ENCODE measurements around the gene TMEM175. TPM values are rescaled to one million over a fixed set of nuclear protein-coding genes. Genes with fewer than 3 reads are reported as not detected.

Gene TMEM175, protein sequence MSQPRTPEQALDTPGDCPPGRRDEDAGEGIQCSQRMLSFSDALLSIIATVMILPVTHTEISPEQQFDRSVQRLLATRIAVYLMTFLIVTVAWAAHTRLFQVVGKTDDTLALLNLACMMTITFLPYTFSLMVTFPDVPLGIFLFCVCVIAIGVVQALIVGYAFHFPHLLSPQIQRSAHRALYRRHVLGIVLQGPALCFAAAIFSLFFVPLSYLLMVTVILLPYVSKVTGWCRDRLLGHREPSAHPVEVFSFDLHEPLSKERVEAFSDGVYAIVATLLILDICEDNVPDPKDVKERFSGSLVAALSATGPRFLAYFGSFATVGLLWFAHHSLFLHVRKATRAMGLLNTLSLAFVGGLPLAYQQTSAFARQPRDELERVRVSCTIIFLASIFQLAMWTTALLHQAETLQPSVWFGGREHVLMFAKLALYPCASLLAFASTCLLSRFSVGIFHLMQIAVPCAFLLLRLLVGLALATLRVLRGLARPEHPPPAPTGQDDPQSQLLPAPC
- 23.1 and 25.7 TPM in 2 replicates for total RNA-seq (2014; rRNA removed; shearing (Covaris generic))
- 22.9 and 25.1 TPM in 2 replicates for polyA plus RNA-seq (2015; cell fraction: cytosol; rRNA removed)
- 89.8 and 109 TPM in 2 replicates for polyA plus RNA-seq (2015; cell fraction: nucleus; rRNA removed)

DNA sequence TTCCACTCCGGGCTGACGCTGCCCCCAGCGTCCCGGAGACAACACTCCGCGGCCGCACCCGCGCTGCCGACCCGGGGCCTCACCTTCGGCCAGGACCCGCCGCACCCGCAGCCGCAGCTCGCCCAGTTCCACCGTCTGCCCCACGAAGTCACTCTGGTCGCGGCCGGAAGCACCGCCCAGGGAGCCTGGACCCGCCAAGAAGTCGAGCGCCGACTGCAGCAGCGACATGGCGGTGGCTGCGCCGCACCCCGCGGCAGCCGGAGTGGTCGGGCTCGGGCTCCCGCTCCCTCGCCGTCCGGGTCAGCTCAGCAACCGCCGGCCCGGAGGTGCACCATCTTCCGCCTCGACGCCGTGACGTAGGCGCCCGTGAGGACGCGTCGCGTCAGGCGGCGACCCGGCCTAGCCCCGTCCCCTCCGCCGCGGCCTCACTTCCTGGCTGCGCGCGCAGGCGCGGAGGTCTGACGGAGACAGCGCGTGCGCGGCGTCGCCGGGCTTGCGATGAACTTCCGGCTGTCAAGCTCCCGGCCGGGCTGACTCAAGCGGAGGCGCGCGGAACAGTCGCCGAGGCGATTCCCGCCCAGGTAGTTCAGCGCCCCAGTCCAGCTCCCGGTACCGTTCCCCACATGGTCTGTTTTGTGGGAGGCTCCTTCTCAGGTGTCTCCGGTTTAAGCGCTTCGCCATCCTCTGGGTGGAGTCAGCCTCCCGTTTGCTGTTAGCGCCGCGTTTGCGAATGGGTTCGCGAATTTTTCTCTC, at the start of gene TMEM175, which contains the start of gene GAK:
Gene TMEM175, plus strand, starts transcription at position 501 of the 753 bp plus-strand sequence. CDS start 15,280 bp downstream, outside the sequence.
Gene GAK, minus strand, starts transcription at position 357 of the 753 bp plus-strand sequence. Its CDS starts 129 bp downstream, at position 228.
- DNase-seq (ENCODE audit: low read depth), result peak; percentile 95

DNA sequence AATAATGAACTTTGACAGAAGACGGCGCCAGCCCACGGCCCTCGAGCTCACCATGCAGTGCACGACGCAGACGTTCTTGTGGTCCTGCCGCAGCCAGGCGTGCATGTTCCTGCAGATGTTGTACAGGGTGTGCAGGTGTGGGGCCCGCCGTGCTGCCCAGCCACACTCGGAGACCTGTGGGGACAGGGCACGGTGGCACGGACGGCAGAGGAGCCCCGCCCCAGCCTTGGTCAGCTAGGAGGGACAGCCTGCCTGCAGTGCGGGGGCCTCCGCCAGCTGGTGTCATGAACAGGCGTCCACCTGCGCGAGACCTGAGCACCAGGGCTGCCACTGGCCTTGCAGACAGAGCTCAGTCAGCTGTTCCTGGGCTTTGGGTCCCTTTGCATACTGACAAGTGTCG, 49.6 kb upstream of the TMEM175 start:
- DNase-seq (ENCODE audit: low read depth), result no peak

GRCh38 chr4:883377-884095, 48.7 kb upstream of the TMEM175 start:
- no peak for DNase-seq (ENCODE audit: low read depth)

DNA sequence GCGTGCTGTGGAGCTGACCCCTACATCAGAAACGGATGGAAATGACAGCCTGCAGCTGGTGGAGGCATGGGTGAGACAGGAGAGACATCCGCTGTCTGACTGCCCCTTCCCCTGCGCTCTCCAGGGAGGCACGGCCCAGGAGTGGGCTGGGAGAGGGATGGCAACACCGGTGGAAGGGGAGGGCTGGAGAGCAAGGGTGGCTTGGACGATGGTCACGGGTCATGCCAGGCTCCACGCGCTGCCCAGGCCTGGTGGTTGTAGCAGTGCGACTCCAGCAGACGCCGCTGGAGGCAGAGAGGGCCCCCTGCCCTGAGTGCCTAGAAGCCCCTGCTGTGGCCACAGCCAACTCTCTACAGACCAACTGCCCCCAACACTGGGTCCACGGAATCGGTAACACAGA, 48.0 kb upstream of the TMEM175 start:
- no peak for DNase-seq (ENCODE audit: low read depth)

GRCh38 chr4:884896-885295, 47.4 kb upstream of the TMEM175 start:
- no peak for DNase-seq (ENCODE audit: low read depth)

DNA sequence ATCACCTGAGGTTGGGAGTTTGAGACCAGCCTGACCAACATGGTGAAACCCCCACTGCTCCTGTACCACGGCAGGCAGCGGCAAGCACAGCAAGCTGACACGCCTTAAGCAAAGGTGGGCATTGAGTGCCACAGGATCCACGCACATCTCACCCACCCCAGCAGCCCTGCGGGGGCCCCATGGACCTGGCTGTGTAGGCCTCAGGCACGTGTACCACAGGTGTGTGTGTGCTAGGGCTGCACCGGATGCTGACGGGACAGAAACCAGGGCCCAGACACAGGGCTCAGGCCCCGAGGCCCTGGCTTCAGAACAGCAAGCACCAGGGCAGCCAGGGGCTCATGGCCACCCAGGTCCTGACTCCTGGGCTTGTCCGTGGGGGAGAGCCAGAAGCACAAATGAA, 46.9 kb upstream of the TMEM175 start:
- DNase-seq (ENCODE audit: low read depth), result no peak

- no peak for DNase-seq (ENCODE audit: low read depth)
Measured at GRCh38 chr4:886244-886643, 46.0 kb upstream of the TMEM175 start.

DNA sequence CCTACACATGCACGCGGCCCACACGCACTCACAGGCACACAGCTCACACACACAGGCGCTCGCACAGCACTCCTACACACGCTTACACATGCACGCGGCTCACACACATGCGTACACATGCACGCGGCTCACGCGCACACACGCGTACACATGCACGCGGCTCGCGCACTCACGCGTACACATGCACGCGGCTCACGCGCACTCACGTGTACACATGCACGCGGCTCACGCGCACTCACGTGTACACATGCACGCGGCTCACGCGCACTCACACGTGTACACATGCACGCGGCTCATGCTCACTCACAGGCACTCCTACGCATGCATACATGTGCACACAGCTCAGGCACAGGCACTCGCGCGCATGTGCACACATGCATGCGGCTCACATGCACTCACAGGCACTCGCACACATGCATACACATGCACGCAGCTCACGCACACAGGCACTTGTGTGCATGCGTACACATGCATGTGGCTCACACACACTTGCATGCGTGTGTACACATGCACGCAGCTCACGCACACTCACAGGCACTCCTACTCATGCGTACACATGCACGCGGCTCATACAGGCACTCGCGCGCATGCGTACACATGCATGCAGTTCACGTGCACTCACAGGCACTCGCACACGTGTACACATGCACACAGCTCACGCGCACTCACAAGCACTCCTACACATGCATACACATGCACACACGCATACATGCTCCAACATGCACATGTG, 45.1 kb upstream of the TMEM175 start:
- DNase-seq (ENCODE audit: low read depth), result no peak

GRCh38 chr4:888029-888428, 44.2 kb upstream of the TMEM175 start:
- no peak for DNase-seq (ENCODE audit: low read depth)

- DNase-seq (ENCODE audit: low read depth), result no peak
Measured at GRCh38 chr4:889516-889915, 42.7 kb upstream of the TMEM175 start.

- DNase-seq (ENCODE audit: low read depth), result no peak
Measured at GRCh38 chr4:890036-890695, 42.1 kb upstream of the TMEM175 start.

- no peak for DNase-seq (ENCODE audit: low read depth)
Measured at GRCh38 chr4:891747-892146, 40.5 kb upstream of the TMEM175 start.

- no peak for DNase-seq (ENCODE audit: low read depth)
Measured at GRCh38 chr4:892780-893179, 39.5 kb upstream of the TMEM175 start.

- DNase-seq (ENCODE audit: low read depth), result no peak
Measured at GRCh38 chr4:893276-893994, 38.8 kb upstream of the TMEM175 start.

GRCh38 chr4:893995-894705, 38.1 kb upstream of the TMEM175 start:
- DNase-seq (ENCODE audit: low read depth), result no peak

DNA sequence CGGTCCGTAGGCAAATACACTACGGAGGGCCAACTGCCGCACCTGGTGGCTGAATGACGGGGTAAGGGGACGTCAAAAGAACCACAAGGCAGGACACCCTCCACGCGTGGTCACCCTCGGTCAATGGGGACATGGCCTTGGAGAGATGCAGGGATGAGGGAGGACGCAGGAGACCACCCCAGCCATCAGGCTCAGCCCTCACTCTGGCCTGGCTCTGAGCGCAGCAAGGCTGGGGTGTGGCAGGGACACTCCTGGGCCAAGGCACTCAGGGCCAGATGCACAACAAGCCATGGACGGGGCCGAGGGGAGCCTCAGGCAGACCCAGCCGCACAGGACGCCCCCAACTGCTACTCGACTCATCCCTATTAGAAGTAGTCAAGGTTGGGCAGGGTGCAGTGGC, 36.7 kb upstream of the TMEM175 start:
- DNase-seq (ENCODE audit: low read depth), result no peak

GRCh38 chr4:896216-896615, 36.0 kb upstream of the TMEM175 start:
- DNase-seq (ENCODE audit: low read depth), result no peak

DNA sequence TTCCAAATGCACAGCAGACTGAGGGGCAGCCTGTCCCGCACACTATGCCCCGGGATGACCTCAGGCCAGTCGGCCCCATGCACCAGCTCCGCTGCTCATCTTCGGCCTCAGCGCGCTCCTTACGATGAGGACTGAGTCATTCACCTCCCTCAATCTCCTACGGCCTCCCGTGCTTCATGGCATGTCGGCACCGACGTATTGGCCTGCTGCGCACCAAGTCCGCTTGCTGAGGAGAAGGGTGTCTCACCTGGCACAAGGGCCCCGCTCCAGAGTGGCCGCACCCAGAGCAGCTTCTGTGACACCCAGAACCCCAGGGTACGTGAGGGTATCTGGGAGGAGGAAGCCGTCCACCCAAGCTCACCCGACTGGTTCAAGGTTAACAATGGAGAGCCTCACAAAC, 35.6 kb upstream of the TMEM175 start:
- no peak for DNase-seq (ENCODE audit: low read depth)

DNA sequence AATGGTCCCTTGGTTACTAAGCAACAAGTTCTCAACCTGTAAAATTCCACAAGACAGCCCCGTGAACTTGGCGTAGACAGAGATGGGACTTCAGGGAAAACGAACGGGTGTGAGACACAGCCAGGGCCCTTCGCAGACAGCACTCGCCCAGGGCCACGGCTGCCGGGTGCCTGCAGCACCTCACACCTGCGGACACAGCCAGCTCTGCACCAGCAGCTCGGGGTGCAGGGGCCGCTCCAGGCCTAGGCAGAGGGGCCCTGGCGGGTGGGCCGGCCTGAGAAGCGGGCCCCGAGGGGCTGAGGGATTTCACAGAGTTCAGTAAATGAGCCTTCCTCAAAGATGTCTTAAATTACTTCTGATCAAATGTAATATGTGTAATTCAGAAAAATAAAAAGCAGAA, 34.1 kb upstream of the TMEM175 start:
- no peak for DNase-seq (ENCODE audit: low read depth)

Data from HT1080 (cell line).